HCT116 (cell line): ENCODE results near the gene LTB4R. TPM values are rescaled to one million over a fixed set of nuclear protein-coding genes. Genes with fewer than 3 reads are reported as not detected.

Source experiments
- ATAC-seq: fragments of 200-7000 bp; cut with Tn5 transposase; 2 replicates; pipeline ENCODE4 v1.9.1; 2020; ENCODE audit warnings: mild to moderate bottlenecking, moderate library complexity
- BruUV-seq: library from RNA; stranded (reverse); fragments of 400-500 nt; replicated peaks from 2 replicates; lab custom pipeline; 2021; lab: Mats Ljungman, UMichigan
- CTCF ChIA-PET: fragments of 300-600 bp; sonication (Branson Sonifier 250); formaldehyde crosslinking; loops from one replicate; lab custom pipeline; 2021; ENCODE audit warnings: antibody characterized with exemption; lab: Charles Lee
- POLR2A ChIA-PET: fragments of 300-600, 350-600 bp; sonication (Branson Sonifier 250); formaldehyde crosslinking; loops from one replicate; lab custom pipeline; 2021; ENCODE audit warnings: antibody characterized with exemption; lab: Charles Lee
- RAD21 ChIA-PET, 2 experiments: fragments of 300-600 bp; sonication (Branson Sonifier 250); formaldehyde crosslinking; loops; one replicate each; lab custom pipeline; 2023; ENCODE audit warnings: low total read pairs in 2 of 2; ENCODE audit not compliant: uncharacterized antibody in 2 of 2, unreplicated experiment in 2 of 2, low non-redundant PET in 1 of 2; lab: Charles Lee
- DNase-seq: peaks from one replicate; pipeline ENCODE4 v3.0.0-alpha.2; 2010; ENCODE audit warnings: low read depth, low spot score
- H2AFZ ChIP-seq: fragments of 200-600 bp; shearing (Covaris generic), sonication (generic); 2 replicates; pipeline ENCODE4 v1.6.1; 2017; ENCODE audit warnings: low read depth, mixed run types, mixed read lengths, antibody characterized with exemption, low read length; ENCODE audit not compliant: poor library complexity, severe bottlenecking
- H3K27ac ChIP-seq: 2 replicates; pipeline ENCODE4 v1.5.1; 2012; ENCODE audit warnings: low read depth, low read length
- H3K27me3 ChIP-seq: fragments of 200-600 bp; sonication (generic); 2 replicates; pipeline ENCODE4 v1.6.1; 2016; ENCODE audit warnings: mixed run types, low read length, mixed read lengths; ENCODE audit not compliant: insufficient read depth
- H3K36me3 ChIP-seq, 2 experiments: fragments of 200-500 bp in 1 of 2; fragments of 200-600 bp in 1 of 2; sonication (Bioruptor generic) in 1 of 2; sonication (generic) in 1 of 2; 2 replicates each; pipeline versions ENCODE4 v1.5.1 to v1.6.1; 2014 to 2016; ENCODE audit warnings: low read length in 2 of 2, inconsistent platforms in 1 of 2, mixed read lengths in 1 of 2, mixed run types in 1 of 2; ENCODE audit not compliant: insufficient read depth in 2 of 2, control insufficient read depth in 1 of 2
- H3K4me1 ChIP-seq, 2 experiments: fragments of 200-600 bp in 1 of 2; sonication (generic) in 1 of 2; 2 replicates each; pipeline versions ENCODE4 v1.5.1 to v1.6.1; 2012 to 2017; ENCODE audit warnings: low read length in 2 of 2, inconsistent platforms in 1 of 2, mild to moderate bottlenecking in 1 of 2, mixed read lengths in 1 of 2, mixed run types in 1 of 2, moderate library complexity in 1 of 2; ENCODE audit not compliant: insufficient read depth in 2 of 2, control insufficient read depth in 1 of 2
- H3K4me2 ChIP-seq: fragments of 200-600 bp; sonication (generic); 2 replicates; pipeline ENCODE4 v1.6.1; 2017; ENCODE audit warnings: mixed run types, low read length, mixed read lengths
- H3K4me3 ChIP-seq, 2 experiments: fragments of 200-600 bp in 1 of 2; sonication (generic) in 1 of 2; replicated peaks in 1 of 2; 2 replicates each; pipeline ENCODE4 v1.5.1; 2011 to 2016; ENCODE audit warnings: low read length in 2 of 2, control low read depth in 1 of 2, low read depth in 1 of 2, mild to moderate bottlenecking in 1 of 2, mixed read lengths in 1 of 2, mixed run types in 1 of 2
- H3K79me2 ChIP-seq: fragments of 200-600 bp; sonication (generic); 2 replicates; pipeline ENCODE4 v1.6.1; 2017; ENCODE audit warnings: mild to moderate bottlenecking, mixed run types, low read length, moderate library complexity, mixed read lengths; ENCODE audit not compliant: insufficient read depth
- H3K9ac ChIP-seq: fragments of 200-600 bp; sonication (generic); 2 replicates; pipeline ENCODE4 v1.6.1; 2016; ENCODE audit warnings: low read length, mixed read lengths
- H3K9me2 ChIP-seq: fragments of 200-600 bp; sonication (generic), shearing (Covaris generic); 2 replicates; pipeline ENCODE4 v1.6.1; 2017; ENCODE audit warnings: mixed run types, mild to moderate bottlenecking, moderate library complexity; ENCODE audit not compliant: insufficient read depth
- H3K9me3 ChIP-seq, 2 experiments: fragments of 200-500 bp in 1 of 2; fragments of 200-600 bp in 1 of 2; sonication (Bioruptor generic) in 1 of 2; sonication (generic) in 1 of 2; 2 replicates each; pipeline ENCODE4 v1.6.1; 2014 to 2017; ENCODE audit warnings: low read length in 2 of 2, mixed read lengths in 2 of 2, inconsistent platforms in 1 of 2, low read depth in 1 of 2, mild to moderate bottlenecking in 1 of 2, mixed run types in 1 of 2, moderate library complexity in 1 of 2; ENCODE audit not compliant: control insufficient read depth in 1 of 2, insufficient read depth in 1 of 2
- H4K20me1 ChIP-seq: fragments of 200-600 bp; sonication (generic), shearing (Covaris generic); 2 replicates; pipeline ENCODE4 v1.6.1; 2017; ENCODE audit warnings: mixed run types, mild to moderate bottlenecking, moderate library complexity; ENCODE audit not compliant: insufficient read depth
- CEBPB ChIP-seq: IDR thresholded peaks from 2 replicates; pipeline ENCODE4 v1.6.1; 2012; ENCODE audit warnings: low read depth
- EGR1 ChIP-seq: IDR thresholded peaks from 2 replicates; pipeline ENCODE4 v1.6.1; 2012; ENCODE audit warnings: low read depth
- ELF1 ChIP-seq: IDR thresholded peaks from 2 replicates; pipeline ENCODE4 v1.6.1; 2012; ENCODE audit warnings: low read depth, borderline replicate concordance
- EZH2 ChIP-seq: fragments of 200-600 bp; sonication (generic); IDR thresholded peaks from 2 replicates; pipeline ENCODE4 v1.6.1; 2017; ENCODE audit warnings: antibody characterized with exemption, mixed run types
- EZH2phosphoT487 ChIP-seq: fragments of 200-600 bp; IDR thresholded peaks from 2 replicates; pipeline ENCODE4 v1.6.1; 2018; ENCODE audit warnings: antibody characterized with exemption, borderline replicate concordance
- FOSL1 ChIP-seq: IDR thresholded peaks from 2 replicates; pipeline ENCODE4 v1.6.1; 2012; ENCODE audit warnings: low read depth
- MAX ChIP-seq: IDR thresholded peaks from 2 replicates; pipeline ENCODE4 v1.6.1; 2012
- POLR2A ChIP-seq: IDR thresholded peaks from 2 replicates; pipeline ENCODE4 v1.7.0; 2011; ENCODE audit warnings: borderline replicate concordance; ENCODE audit not compliant: insufficient read depth, insufficient read length; ENCODE audit errors: extremely low read depth
- POLR2AphosphoS5 ChIP-seq: IDR thresholded peaks from 2 replicates; pipeline ENCODE4 v1.6.1; 2011; ENCODE audit warnings: mild to moderate bottlenecking, low read depth, low read length, moderate library complexity
- RAD21 ChIP-seq: IDR thresholded peaks from 2 replicates; pipeline ENCODE4 v1.6.1; 2012; ENCODE audit warnings: low read depth, mild to moderate bottlenecking
- SIN3A ChIP-seq: IDR thresholded peaks from 2 replicates; pipeline ENCODE4 v1.6.1; 2012; ENCODE audit warnings: low read depth
- SP1 ChIP-seq: IDR thresholded peaks from 2 replicates; pipeline ENCODE4 v1.6.1; 2012; ENCODE audit warnings: low read depth
- TCF7L2 ChIP-seq: IDR thresholded peaks from 2 replicates; pipeline ENCODE4 v1.7.0; 2011; ENCODE audit warnings: borderline replicate concordance, inconsistent platforms; ENCODE audit not compliant: insufficient read depth, insufficient read length; ENCODE audit errors: extremely low read depth
- YY1 ChIP-seq: IDR thresholded peaks from 2 replicates; pipeline ENCODE4 v1.6.1; 2011; ENCODE audit warnings: low read length, low read depth, moderate library complexity, mild to moderate bottlenecking; ENCODE audit not compliant: insufficient replicate concordance; ENCODE audit errors: extremely low read depth
- ZFX ChIP-seq: fragments of 450-650 bp; IDR thresholded peaks from 2 replicates; pipeline ENCODE4 v1.6.1; 2017
- intact Hi-C: fragments of 100-400 bp; cut with micrococcal nuclease; formaldehyde crosslinking; loops from 2 replicates; pipeline ENCODE4 v1.10.0; 2022
- total RNA-seq: library from RNA; stranded (reverse); gene quantifications from one replicate; pipeline ENCODE4 v1.2.1, GENCODE V29; 2021; ENCODE audit not compliant: unreplicated experiment
- TF ChIP-seq, protein P1 (sequence below): IDR thresholded peaks from 2 replicates; pipeline ENCODE4 v1.6.1; 2011; ENCODE audit warnings: mild to moderate bottlenecking, low read length, moderate library complexity; ENCODE audit not compliant: insufficient replicate concordance; ENCODE audit errors: extremely low read depth
- TF ChIP-seq, protein P2 (sequence below), 3 experiments: fragments of 200-600 bp in 1 of 3; sonication (generic) in 1 of 3; IDR thresholded peaks in 2 of 3; conservative IDR thresholded peaks in 1 of 3; 2 replicates each; pipeline ENCODE4 v1.5.1; 2012 to 2017; ENCODE audit warnings: low read depth in 2 of 3, low read length in 2 of 3, antibody characterized with exemption in 1 of 3, borderline replicate concordance in 1 of 3, control low read depth in 1 of 3, mild to moderate bottlenecking in 1 of 3, mixed read lengths in 1 of 3, mixed run types in 1 of 3, moderate library complexity in 1 of 3; ENCODE audit not compliant: insufficient read depth in 1 of 3

Gene LTB4R
- total RNA-seq, 1 experiment from 2014 or later, result 14.8 TPM

DNA sequence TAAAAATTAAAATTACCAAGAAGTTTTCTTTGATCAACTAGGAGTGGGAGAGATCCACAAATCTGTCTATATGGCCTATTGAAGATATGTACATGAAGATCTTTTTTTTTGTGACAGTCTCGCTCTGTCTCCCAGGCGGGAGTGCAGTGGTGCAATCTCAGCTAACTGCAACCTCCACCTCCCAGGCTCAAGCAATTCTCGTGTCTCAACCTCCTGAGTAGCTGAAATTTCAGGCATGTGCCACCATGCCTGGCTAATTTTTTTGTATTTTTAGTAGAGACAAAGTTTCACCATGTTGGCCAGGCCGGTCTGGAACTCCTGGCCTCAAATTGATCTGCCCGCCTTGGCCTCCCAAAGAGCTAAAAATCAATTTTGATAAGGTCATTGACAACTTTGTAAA is 52.1 kb downstream of the LTB4R start:
- no peaks in the 10 kb centered on the region for H3K79me2 ChIP-seq
- H3K4me3 ChIP-seq, result no peak overlapping the region
- H3K27me3 ChIP-seq, result no peaks in the 10 kb centered on the region
- no peak overlapping the region for H3K4me2 ChIP-seq
- no peaks in the 10 kb centered on the region for H4K20me1 ChIP-seq
- no peaks in the 10 kb centered on the region for H3K9me2 ChIP-seq
- H3K9me3 ChIP-seq, result no peaks in the 10 kb centered on the region
- CTCF ChIA-PET, result interaction anchor here (1.0 kb wide), 1 partner anchor 73 kb away, joined by 3 read pairs; no protein-coding TSS in a partner anchor
- H3K4me1 ChIP-seq, result peaks cover 15 to 33% of the 10 kb centered on the region in 2 experiments
- H3K9ac ChIP-seq, result no peak overlapping the region
- TF ChIP-seq ELF1, result no peak
- no peak for TF ChIP-seq POLR2A
- TF ChIP-seq SP1, result no peak
- TF ChIP-seq ZFX, result no peak
- no peak for TF ChIP-seq RAD21
- no peak for TF ChIP-seq EGR1
- TF ChIP-seq MAX, result no peak
- no peak for TF ChIP-seq YY1
- no peak for TF ChIP-seq CEBPB
- TF ChIP-seq EZH2, result no peak
- no peak for TF ChIP-seq EZH2phosphoT487
- TF ChIP-seq, all 23 proteins: peak for 0
- H3K36me3 ChIP-seq, result no peaks in the 10 kb centered on the region
- intact Hi-C loops, result no loop called here
- H2AFZ ChIP-seq, result no peak overlapping the region
- RAD21 ChIA-PET, result no interaction called here
- DNase-seq, result no peak
- no TSS peak for BruUV-seq
- POLR2A ChIA-PET, result interaction anchor here (0.7 kb wide), 1 partner anchor 11 kb away, joined by 3 read pairs; no protein-coding TSS in a partner anchor
- ATAC-seq, result no peak
- no peak overlapping the region for H3K27ac ChIP-seq

DNA sequence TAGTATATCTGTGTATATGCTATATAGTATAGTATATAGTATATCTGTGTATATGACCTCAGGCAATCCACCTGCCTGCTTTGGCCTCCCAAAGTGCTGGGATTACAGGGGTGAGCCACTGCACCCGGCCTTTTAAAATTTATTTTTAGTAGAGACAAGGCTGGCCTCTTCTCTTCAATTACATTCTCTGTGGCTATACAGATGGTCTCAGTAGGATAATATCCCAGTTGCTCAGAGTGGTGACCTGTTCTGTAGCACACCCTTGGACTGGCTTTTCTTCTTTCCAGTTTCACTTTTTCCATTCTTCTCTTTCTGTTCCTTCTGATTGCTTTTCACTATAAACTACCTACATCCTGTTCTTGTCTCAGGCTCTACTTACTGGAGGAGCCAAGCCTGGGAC is 53.5 kb downstream of the LTB4R start:
- Histone ChIP-seq H3K9me3 (no peaks in the 10 kb centered on the region), H3K27me3 (no peaks in the 10 kb centered on the region), H3K27ac (peak overlapping the region; percentile 89; the same call in 1 of the 2 replicates), H3K9me2 (no peaks in the 10 kb centered on the region), H2AFZ (peak overlapping the region; percentile 78), H3K4me1 (peaks cover 15 to 33% of the 10 kb centered on the region in 2 experiments), H4K20me1 (no peaks in the 10 kb centered on the region), H3K4me2 (peak overlapping the region; percentile 97), H3K36me3 (no peaks in the 10 kb centered on the region), H3K79me2 (no peaks in the 10 kb centered on the region), H3K9ac (no peak overlapping the region), H3K4me3 (peak overlapping the region in 1 of 2 experiments; percentile 64; a peak in 2 of 4 replicates)
- ChIA-PET CTCF (interaction anchor here (1.0 to 2.3 kb wide), 5 partner anchors 32 to 77 kb away, joined by 5 to 84 read pairs (median 11); partner anchors contain the start of genes CIDEB and SDR39U1), POLR2A (interaction anchor here (1.1 to 2.2 kb wide), 2 partner anchors 66 to 72 kb away, joined by 3 to 33 read pairs; partner anchors contain the start of genes CBLN3 and KHNYN), RAD21 (interaction anchor here in 1 of 2 experiments (2.2 kb wide), 1 partner anchor 67 kb away, joined by 18 read pairs; no protein-coding TSS in a partner anchor)
- no peak for DNase-seq
- intact Hi-C loops, result loop anchor here (1.0 kb wide), 3 partner anchors 47 to 71 kb away; no protein-coding TSS in a partner anchor
- ATAC-seq, result no peak
- TF ChIP-seq RAD21 (no peak), FOSL1 (no peak), TCF7L2 (no peak), EZH2 (no peak), CEBPB (no peak), SIN3A (no peak), POLR2AphosphoS5 (no peak)
- TF ChIP-seq, protein P1, sequence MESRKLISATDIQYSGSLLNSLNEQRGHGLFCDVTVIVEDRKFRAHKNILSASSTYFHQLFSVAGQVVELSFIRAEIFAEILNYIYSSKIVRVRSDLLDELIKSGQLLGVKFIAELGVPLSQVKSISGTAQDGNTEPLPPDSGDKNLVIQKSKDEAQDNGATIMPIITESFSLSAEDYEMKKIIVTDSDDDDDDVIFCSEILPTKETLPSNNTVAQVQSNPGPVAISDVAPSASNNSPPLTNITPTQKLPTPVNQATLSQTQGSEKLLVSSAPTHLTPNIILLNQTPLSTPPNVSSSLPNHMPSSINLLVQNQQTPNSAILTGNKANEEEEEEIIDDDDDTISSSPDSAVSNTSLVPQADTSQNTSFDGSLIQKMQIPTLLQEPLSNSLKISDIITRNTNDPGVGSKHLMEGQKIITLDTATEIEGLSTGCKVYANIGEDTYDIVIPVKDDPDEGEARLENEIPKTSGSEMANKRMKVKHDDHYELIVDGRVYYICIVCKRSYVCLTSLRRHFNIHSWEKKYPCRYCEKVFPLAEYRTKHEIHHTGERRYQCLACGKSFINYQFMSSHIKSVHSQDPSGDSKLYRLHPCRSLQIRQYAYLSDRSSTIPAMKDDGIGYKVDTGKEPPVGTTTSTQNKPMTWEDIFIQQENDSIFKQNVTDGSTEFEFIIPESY, result no peak
- TF ChIP-seq, protein P2, sequence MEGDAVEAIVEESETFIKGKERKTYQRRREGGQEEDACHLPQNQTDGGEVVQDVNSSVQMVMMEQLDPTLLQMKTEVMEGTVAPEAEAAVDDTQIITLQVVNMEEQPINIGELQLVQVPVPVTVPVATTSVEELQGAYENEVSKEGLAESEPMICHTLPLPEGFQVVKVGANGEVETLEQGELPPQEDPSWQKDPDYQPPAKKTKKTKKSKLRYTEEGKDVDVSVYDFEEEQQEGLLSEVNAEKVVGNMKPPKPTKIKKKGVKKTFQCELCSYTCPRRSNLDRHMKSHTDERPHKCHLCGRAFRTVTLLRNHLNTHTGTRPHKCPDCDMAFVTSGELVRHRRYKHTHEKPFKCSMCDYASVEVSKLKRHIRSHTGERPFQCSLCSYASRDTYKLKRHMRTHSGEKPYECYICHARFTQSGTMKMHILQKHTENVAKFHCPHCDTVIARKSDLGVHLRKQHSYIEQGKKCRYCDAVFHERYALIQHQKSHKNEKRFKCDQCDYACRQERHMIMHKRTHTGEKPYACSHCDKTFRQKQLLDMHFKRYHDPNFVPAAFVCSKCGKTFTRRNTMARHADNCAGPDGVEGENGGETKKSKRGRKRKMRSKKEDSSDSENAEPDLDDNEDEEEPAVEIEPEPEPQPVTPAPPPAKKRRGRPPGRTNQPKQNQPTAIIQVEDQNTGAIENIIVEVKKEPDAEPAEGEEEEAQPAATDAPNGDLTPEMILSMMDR (IDR thresholded peaks at IDR 0.05 in 2 of 3, conservative IDR thresholded peaks at IDR 0.05 in 1 of 3; ENCODE audit: borderline replicate concordance in 1 of 3, insufficient read depth in 1 of 3, low read depth in 2 of 3, low read length in 2 of 3), result no peak
- no TSS peak for BruUV-seq
